Measurements from ENCODE around the gene CACNA1S.
A peak's percentile ranks its signal among the peaks of the same experiment; 100 is the strongest.

Gene CACNA1S

GRCh38 chr1:201093962-201094361 is 18.3 kb downstream of the CACNA1S start:
- no peak for DNase-seq (ENCODE audit: low spot score)

GRCh38 chr1:201093561-201093960 is 18.7 kb downstream of the CACNA1S start:
- no peak for DNase-seq (ENCODE audit: low spot score)

DNA sequence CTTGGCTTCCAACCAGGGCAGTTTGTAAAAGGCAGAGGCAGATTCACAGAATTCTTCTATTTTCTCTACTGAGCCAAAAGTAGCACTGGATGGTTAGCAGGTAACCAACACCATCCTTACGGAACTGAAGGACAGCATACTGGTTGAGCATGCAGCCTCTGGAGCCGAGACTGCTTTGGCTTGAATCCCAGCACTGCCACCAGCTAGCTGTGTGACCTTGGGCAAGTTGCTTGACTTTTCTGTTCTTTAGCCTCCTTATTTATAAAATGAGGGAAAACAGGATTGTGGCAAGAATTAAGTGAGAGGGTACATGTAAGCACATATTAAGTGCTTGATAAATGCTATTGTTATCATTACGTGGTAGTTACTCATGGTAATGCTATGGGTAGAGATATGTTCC is 19.5 kb downstream of the CACNA1S start:
- DNase-seq (ENCODE audit: low spot score): no peak

DNA sequence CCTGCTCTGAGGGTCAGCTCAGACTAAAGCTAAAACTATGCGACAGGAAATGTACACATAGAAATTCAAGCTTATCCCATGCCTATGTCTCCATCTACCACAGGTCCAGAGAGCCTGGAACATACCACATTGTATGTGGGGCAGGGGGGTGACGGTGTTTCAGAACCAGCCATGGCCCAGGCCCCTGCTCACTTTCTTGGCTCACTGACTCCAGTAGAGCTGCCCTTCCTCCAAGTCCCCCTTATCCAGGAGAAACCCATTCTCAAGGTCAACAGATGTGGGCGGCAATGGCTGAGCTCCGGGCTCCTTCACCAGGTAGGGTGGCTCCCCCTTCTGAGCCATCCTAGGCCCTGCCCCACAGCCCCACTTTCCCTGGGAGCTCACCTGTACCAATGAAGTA is 21.0 kb downstream of the CACNA1S start:
- DNase-seq (ENCODE audit: low spot score): no peak

DNA sequence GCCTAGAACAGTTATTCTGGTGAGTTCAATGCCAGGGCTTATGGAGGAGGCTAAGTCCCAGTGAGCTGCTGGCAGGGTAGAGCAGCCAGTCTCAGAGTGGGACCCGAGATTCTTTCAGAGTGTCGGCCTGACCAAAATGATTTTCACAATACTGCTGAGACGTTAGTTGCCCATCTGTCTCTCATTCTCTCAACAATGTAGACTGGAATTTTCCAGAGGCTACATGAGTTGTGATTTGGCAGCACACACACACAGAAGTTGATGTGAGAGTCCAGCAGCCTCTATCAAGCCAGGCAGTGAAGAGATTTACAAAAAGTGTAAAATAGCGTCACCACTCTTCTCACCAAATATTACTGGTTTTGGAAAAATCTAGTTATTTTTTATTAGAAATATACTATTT is 21.7 kb downstream of the CACNA1S start:
- DNase-seq (ENCODE audit: low spot score): no peak

- DNase-seq (ENCODE audit: low spot score): no peak
Observed at GRCh38 chr1:201089596-201089995, 22.6 kb downstream of the CACNA1S start.

- no peak for DNase-seq (ENCODE audit: low spot score)
Observed at GRCh38 chr1:201088901-201089525, 23.2 kb downstream of the CACNA1S start.

DNA sequence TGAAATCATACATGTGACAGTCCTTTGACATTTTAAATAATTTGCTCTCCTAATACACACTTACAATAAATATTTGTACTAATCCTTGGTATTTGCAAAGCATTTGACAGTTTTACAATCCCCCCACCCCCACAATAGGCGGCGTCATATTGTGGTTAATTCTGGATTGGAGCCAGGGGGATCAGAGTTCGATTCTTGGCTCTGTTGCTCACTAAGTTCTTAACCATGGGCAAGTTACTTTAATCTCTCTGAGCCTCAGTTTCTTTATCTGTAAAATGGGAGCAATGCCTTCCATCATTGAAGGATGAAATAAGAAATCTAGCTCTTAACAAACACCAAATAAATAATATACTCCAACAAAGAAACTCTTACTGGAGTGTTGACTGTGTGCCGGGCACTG is 23.8 kb downstream of the CACNA1S start:
- no peak for DNase-seq (ENCODE audit: low spot score)

DNA sequence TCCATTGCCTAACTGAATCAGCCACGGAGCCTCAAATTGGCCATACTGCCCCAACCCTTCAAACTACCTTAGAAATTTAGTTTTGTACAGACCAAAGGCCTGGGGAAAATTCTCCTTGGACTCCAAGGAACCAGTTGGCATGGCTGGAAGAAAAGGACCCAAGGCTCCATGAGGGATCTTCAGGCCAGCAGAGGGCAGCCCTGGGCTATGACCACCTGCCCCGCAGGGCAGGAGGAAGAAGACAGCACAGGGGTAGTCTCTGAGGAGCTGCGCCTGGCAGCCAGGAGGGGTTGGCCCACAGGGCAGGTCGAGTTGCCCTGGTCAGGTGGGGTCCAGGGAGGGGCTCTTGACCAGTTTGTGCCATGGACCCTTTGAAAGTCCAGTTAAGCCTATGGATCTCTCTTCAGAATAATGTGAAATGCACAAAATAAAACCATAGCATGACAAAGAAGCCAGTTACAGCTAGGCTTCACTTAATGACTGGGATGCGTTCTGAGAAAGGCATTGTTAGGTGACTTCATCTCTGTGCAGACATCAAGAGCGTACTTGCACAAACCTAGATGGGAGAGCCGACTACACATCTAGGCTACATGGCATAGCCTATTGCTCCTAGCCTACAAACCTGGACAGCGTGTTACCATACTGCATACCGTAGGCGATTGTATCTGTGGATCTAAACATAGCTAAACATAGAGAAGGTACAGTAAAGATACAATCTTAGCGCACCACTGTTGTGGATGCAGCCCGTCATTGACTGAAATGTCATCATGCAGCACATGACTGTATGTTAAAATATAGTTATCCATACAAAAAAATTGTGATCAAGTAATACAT is 26.1 kb downstream of the CACNA1S start:
- peak; percentile 29 for DNase-seq (ENCODE audit: low spot score)

DNA sequence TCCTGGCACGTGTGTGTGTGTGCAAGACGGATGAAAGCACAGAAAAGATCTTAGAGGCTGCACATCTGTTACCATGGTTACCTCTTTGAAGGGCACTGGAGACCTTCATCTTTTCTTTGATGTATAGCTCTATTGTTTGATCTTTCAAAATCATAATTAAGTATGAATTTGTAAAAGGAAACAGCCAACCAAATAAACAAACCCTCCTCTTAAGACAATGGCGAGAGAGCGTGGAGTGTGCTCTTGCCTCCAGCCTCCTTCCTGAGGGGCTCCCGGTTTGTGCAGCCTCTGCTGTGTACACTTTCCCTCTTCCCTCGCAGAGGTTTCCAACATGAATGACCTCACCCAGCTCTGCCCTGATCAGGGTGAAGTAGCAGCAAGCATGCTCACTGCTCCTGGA is 27.9 kb downstream of the CACNA1S start:
- no peak for DNase-seq (ENCODE audit: low spot score)

DNA sequence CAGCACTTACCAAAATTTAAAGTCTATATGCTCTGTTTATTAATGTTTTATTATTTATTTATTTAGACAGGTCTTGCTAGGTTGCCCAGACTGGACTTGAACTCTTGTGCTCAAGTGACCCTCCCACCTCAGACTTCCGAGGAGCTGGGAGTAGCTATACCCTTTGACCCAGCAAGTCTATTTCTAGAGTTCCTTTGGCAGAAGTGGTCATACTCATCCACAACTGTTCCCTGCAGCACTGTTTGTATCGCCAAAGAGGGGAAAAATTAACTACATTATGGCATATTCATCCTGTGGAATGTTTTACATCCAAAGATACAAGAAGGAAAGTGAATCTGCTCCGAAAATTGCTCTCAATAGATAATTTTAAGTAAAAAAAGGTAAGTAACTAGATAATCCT is 28.5 kb downstream of the CACNA1S start:
- DNase-seq (ENCODE audit: low spot score): no peak

DNA sequence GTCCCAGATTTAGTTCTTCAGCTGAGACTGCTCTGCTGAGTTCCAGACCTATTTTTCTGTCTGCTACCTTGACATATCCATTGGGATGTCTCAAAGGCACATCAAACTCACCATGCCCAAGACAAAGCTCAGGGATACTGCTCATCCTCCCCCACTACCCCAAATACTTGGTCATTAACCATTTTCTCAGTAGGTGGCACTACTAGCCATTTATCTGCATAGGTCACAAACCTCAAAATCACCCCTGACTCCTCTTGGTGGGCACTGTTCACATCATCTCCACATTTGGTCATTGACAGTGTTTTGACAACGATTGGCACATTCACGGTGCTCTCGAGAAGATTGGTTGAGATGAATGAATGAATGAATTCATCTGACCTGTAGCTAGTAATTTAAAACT is 32.1 kb downstream of the CACNA1S start:
- no peak for DNase-seq (ENCODE audit: low spot score)

- DNase-seq (ENCODE audit: low spot score): no peak
Observed at GRCh38 chr1:201077736-201078135, 34.5 kb downstream of the CACNA1S start.

DNA sequence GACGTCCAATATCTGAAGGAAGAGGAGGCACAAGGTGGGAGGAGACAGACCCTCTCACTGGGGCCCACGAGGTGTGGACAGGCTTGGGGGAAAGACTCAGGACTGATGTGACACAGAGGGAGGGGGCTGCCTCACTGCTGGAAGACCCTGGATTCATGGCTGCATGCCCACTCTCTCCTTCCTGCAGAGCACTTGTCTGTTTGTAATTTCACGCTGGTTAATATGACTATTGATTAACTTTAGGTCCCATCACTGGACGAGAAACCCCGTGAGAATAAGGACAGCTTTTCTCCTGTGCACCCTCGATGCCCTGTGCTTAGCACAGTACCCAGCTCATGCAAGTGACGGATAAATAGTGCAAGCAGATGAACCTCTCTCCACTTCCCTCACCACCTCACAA is 35.1 kb downstream of the CACNA1S start:
- DNase-seq (ENCODE audit: low spot score): no peak

- no peak for DNase-seq (ENCODE audit: low spot score)
Observed at GRCh38 chr1:201076092-201076491, 36.1 kb downstream of the CACNA1S start.

- no peak for DNase-seq (ENCODE audit: low spot score)
Observed at GRCh38 chr1:201074018-201074417, 38.2 kb downstream of the CACNA1S start.

GRCh38 chr1:201072922-201073321 is 39.3 kb downstream of the CACNA1S start:
- DNase-seq (ENCODE audit: low spot score): no peak

DNA sequence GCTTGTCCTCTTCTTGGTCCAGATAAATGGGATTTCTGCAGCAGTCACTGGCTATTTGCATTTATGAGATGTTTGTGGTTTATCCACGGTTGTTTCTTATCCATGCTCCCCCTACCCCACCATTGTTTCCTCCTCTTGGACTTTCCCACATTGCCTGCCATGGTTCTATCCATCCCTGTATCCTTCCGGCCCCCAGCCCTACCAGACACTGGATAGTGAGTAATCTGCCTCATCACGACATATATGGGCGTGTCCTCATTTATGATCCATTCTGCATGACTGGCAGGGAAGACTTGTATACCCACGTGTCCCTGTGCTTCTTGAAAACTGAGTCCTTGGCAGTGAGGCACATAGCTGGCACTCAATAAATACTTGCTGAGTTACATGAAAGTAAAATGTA is 40.1 kb downstream of the CACNA1S start:
- DNase-seq (ENCODE audit: low spot score): no peak

DNA sequence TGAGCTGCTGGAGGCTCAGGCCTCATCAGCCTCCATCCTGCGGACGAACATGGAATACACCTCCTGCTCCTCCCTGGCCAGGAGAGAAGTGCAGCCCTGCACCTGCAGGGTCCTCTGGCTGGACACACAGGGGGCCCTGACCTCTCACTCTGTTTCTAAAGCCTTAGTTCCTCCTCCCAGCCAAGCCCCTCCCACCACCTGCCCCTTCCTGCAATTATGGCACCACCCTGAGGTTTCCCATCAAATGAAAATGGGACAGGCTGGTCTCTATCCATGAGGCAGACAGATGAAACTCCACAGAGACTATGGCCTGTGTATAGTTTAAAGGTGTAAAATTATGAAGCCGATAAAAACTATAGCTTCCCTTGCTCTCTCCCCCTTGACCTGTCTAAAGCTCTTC is 42.6 kb downstream of the CACNA1S start:
- no peak for DNase-seq (ENCODE audit: low spot score)

DNA sequence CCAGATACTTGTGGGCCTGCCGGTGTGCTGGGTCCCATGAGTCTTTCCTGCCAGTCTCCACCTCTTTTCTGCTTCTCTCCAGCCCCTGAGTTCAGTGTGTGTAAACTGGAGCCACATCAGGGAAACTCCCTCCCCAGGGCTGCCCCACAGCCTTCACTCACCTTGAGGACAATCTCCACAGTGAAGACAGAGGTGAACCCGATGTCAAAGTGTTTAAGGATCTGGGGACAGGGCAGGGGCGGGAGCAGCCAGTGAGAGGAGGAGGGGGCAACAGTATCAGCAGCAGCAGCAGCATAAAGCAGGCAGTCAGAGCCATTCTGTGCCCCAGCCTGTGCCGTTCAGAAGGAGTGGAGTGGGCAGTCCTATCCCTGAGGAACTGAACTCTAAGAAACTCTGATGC is 43.2 kb downstream of the CACNA1S start:
- no peak for DNase-seq (ENCODE audit: low spot score)

DNA sequence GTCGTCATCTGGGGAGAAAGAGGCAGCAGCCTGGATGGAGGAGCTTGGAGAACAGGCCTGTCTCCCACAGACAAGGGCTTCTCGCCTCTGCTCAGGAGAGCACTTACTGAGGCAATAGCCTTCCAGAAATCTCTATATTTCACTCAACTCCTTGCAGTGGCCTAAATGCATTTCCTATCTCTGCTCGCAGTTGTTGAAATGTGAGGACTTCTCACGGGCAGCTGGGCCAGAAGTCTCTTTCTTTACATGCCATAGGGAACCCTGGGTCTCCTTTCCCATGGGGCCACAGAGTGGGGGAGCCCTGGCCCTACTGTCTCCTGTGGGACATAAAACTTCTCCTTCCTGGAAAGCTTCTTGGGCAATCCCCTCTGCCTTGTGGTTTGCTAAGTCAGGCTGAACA is 45.2 kb downstream of the CACNA1S start:
- DNase-seq (ENCODE audit: low spot score): no peak

DNA sequence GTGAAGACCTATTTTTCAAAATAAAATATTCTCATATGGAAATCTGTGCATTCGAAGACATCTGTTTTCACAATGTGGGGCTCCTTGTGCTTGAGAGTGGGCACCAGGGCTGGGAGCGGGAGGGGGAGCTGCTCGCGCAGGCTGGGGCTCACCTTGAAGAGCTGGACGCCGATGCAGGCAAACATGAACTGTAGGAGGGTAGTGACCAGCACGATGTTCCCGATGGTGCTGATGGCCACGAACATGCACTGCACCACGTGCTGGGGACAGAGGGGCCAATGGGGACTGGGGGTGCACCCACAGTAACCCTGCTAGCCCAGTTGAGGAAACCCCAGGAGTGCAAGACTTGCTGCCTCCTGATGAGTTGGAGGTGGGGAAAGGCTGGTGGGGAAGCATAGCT is 46.5 kb downstream of the CACNA1S start:
- no peak for DNase-seq (ENCODE audit: low spot score)

DNA sequence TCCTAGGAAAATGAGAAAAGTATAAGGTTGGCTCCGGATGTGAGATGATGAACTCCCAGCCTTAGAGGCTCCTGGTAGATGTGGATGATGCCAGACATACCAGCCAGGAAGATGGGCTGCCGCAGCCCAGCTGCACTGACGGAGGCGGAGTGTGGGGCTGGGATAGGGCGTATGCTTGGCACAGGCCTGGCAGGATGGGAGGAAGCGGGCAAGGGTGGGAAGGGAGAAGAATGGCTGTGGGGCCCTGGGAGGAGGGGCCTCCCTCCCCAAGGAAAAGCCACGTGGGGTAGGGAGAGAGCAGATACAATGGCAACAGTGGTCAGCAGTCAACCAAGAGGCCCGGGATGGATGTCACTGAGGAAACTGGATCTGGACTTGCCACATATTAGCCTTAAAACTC is 47.4 kb downstream of the CACNA1S start:
- DNase-seq (ENCODE audit: low spot score): no peak
